H1 (cell line): Measurements from ENCODE around the gene TTLL1. TPM values are rescaled to one million over a fixed set of nuclear protein-coding genes. Genes with fewer than 3 reads are reported as not detected.

ENCODE experiments used
- polyA plus RNA-seq, 7 experiments: library from polyadenylated mRNA; depleted of rRNA in 3 of 7; stranded (reverse) in 5 of 7; unstranded in 2 of 7; fragments of >200 nt in 5 of 7; fragments of 200-250 nt in 2 of 7; gene quantifications; 1 replicate in 5 of 7; 2 replicates in 1 of 7; 4 replicates in 1 of 7; pipeline versions ENCODE4 v1.2.1 to v1.2.3, GENCODE V29; 2011 to 2013; ENCODE audit warnings: missing spikeins in 2 of 7, mixed read lengths in 2 of 7
- total RNA-seq: library from RNA; stranded (reverse); fragmentation: NEBNext Ultra II Directional; extraction: Animal tissue kit (Norgen Biotek cat#: 25700); gene quantifications from 2 replicates; pipeline ENCODE4 v1.2.1, GENCODE V29; 2021

TTLL1 gene
- total and polyA plus RNA-seq, 2 of the 8 experiments (the other 6 are each of a cell fraction or from before 2014, with no cell fraction given): 5.0 to 13.8 TPM

Other genes starting within 250 kb of the TTLL1 start
- gene ARFGAP3, start 232.1 kb downstream of the TTLL1 start, total RNA-seq: 15.8 and 16.0 TPM in 2 replicates
- gene ARFGAP3, start 232.1 kb downstream of the TTLL1 start, polyA plus RNA-seq (2011; rRNA removed): 7.5 and 9.7 TPM in 2 replicates
- 62.6 and 64.2 TPM in 2 replicates for gene PACSIN2, start 74.2 kb downstream of the TTLL1 start, total RNA-seq
- gene PACSIN2, start 74.2 kb downstream of the TTLL1 start, polyA plus RNA-seq (2011; rRNA removed): 44.8 and 57.8 TPM in 2 replicates
- 2.1 and 3.3 TPM in 2 replicates for gene BIK, start 21.4 kb upstream of the TTLL1 start, total RNA-seq
- gene BIK, start 21.4 kb upstream of the TTLL1 start, polyA plus RNA-seq (2011; rRNA removed): 5.5 and 9.1 TPM in 2 replicates
- 13.7 and 15.8 TPM in 2 replicates for gene MCAT, start 54.0 kb upstream of the TTLL1 start, total RNA-seq
- 17.4 and 20.8 TPM in 2 replicates for gene MCAT, start 54.0 kb upstream of the TTLL1 start, polyA plus RNA-seq (2011; rRNA removed)
- gene TSPO, start 62.2 kb upstream of the TTLL1 start, total RNA-seq: 19.2 and 19.9 TPM in 2 replicates
- gene TSPO, start 62.2 kb upstream of the TTLL1 start, polyA plus RNA-seq (2011; rRNA removed): 51.5 and 63.4 TPM in 2 replicates
- 124 and 125 TPM in 2 replicates for gene TTLL12, start 97.7 kb upstream of the TTLL1 start, total RNA-seq
- 101 and 152 TPM in 2 replicates for gene TTLL12, start 97.7 kb upstream of the TTLL1 start, polyA plus RNA-seq (2011; rRNA removed)